Cardiac muscle cell (in vitro differentiated cells and primary cell): ENCODE results near the gene ASH1L. TPM values are rescaled to one million over a fixed set of nuclear protein-coding genes. Genes with fewer than 3 reads are reported as not detected.

Experiments
- DNase-seq, 2 donors: peaks; one replicate each; pipeline versions ENCODE4 v3.0.0 to v3.0.0-alpha.2; 2010 to 2017; ENCODE audit warnings: low read depth in 1 of 2, low spot score in 1 of 2
- H3K27ac ChIP-seq: fragments of 200-600 bp; sonication (generic); 2 replicates; pipeline ENCODE4 v1.5.1; 2016
- H3K27me3 ChIP-seq: fragments of 200-600 bp; sonication (generic); 2 replicates; pipeline ENCODE4 v1.6.0; 2016; ENCODE audit warnings: control low read depth
- H3K36me3 ChIP-seq: fragments of 200-600 bp; sonication (generic); 2 replicates; pipeline ENCODE4 v1.5.1; 2016; ENCODE audit warnings: control low read depth
- H3K4me1 ChIP-seq: fragments of 200-600 bp; sonication (generic); 2 replicates; pipeline ENCODE4 v1.8.1; 2017; ENCODE audit warnings: low read depth, mild to moderate bottlenecking, mixed run types
- H3K4me3 ChIP-seq: fragments of 200-600 bp; sonication (generic); 2 replicates; pipeline ENCODE4 v1.5.1; 2016; ENCODE audit warnings: mild to moderate bottlenecking
- H3K9me3 ChIP-seq: fragments of 200-600 bp; sonication (generic); 2 replicates; pipeline ENCODE4 v1.5.1; 2017; ENCODE audit warnings: low read depth, mild to moderate bottlenecking, control low read depth
- polyA plus RNA-seq: library from polyadenylated mRNA; unstranded; fragments of >200 nt; fragmentation: Nextera tagmentation; extraction: Ambion mirVana; gene quantifications from 2 replicates; pipeline ENCODE4 v1.2.1, GENCODE V29; 2016
- total RNA-seq: library from RNA; depleted of rRNA; stranded (reverse); fragments of >200 nt; gene quantifications from 2 replicates; pipeline ENCODE4 v1.2.3, GENCODE V29; 2016
- TF ChIP-seq, protein P1 (sequence below): IDR thresholded peaks from 2 replicates; pipeline ENCODE4 v1.5.1; 2012; ENCODE audit warnings: low read depth, mild to moderate bottlenecking, low read length

The ASH1L gene
- total and polyA plus RNA-seq, 2 experiments from 2014 or later, result 25.9 to 31.2 TPM

- Histone ChIP-seq H3K36me3 (no peaks in the 10 kb centered on the region), H3K4me1 (no peaks in the 10 kb centered on the region), H3K4me3 (no peak overlapping the region), H3K9me3 (no peaks in the 10 kb centered on the region), H3K27me3 (no peaks in the 10 kb centered on the region), H3K27ac (no peak overlapping the region)
- TF ChIP-seq, protein P1, sequence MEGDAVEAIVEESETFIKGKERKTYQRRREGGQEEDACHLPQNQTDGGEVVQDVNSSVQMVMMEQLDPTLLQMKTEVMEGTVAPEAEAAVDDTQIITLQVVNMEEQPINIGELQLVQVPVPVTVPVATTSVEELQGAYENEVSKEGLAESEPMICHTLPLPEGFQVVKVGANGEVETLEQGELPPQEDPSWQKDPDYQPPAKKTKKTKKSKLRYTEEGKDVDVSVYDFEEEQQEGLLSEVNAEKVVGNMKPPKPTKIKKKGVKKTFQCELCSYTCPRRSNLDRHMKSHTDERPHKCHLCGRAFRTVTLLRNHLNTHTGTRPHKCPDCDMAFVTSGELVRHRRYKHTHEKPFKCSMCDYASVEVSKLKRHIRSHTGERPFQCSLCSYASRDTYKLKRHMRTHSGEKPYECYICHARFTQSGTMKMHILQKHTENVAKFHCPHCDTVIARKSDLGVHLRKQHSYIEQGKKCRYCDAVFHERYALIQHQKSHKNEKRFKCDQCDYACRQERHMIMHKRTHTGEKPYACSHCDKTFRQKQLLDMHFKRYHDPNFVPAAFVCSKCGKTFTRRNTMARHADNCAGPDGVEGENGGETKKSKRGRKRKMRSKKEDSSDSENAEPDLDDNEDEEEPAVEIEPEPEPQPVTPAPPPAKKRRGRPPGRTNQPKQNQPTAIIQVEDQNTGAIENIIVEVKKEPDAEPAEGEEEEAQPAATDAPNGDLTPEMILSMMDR, result no peak
- DNase-seq, result no peak
Observed at GRCh38 chr1:155553349-155553748, 9.3 kb downstream of the ASH1L start.

DNA sequence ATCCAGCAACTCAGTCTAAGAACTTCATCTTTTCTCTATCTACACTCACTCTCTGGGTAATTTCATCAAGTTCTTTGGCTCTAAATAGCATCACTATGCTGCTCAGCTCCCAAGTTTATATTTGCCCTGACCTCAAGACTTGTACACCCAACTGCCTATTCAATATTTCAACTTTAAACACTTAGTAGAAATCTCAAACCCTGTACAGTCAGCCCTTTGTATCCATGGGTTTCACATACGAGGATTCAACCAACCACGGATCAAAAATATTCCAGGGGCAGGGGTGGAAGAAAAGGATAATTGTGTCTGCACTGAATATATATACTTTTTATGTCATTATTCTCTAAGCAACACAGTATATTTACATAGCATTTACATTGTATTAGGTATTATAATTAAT, 13.9 kb downstream of the ASH1L start:
- peak overlapping the region; percentile 57 for H3K27ac ChIP-seq
- DNase-seq, result no peak
- H3K4me1 ChIP-seq, result no peaks in the 10 kb centered on the region
- H3K4me3 ChIP-seq, result no peak overlapping the region
- H3K27me3 ChIP-seq, result no peaks in the 10 kb centered on the region
- TF ChIP-seq, protein P1, result no peak
- H3K36me3 ChIP-seq, result no peaks in the 10 kb centered on the region
- no peaks in the 10 kb centered on the region for H3K9me3 ChIP-seq

- Histone ChIP-seq H3K4me1 (peaks cover 10% of the 10 kb centered on the region), H3K36me3 (no peaks in the 10 kb centered on the region), H3K4me3 (no peak overlapping the region), H3K9me3 (no peaks in the 10 kb centered on the region), H3K27me3 (no peaks in the 10 kb centered on the region), H3K27ac (peak overlapping the region; percentile 72)
- TF ChIP-seq, protein P1, result no peak
- no peak for DNase-seq
Observed at GRCh38 chr1:155540000-155540874, 22.4 kb downstream of the ASH1L start.

DNA sequence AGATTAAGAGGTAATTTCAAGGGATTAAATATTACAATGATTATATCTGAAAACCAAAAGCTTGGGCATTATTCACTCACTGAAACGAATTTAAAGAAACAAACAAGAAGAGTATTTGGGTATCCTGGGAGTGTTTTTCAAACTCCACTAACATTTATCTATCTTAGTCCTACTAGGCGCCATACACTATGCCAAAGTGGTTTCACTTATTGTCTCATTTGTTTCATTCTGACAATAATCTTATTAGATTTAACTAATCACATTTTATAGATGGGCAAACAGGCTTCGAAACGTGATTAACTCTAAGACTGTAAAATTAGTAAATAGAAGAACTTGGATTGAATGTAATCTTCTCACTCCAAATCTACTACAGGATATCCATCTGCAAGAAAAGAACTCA, 25.4 kb downstream of the ASH1L start:
- H3K36me3 ChIP-seq, result no peaks in the 10 kb centered on the region
- no peaks in the 10 kb centered on the region for H3K27me3 ChIP-seq
- H3K4me1 ChIP-seq, result peaks cover 10% of the 10 kb centered on the region
- H3K27ac ChIP-seq, result peak overlapping the region; percentile 85
- no peak for DNase-seq
- H3K4me3 ChIP-seq, result no peak overlapping the region
- no peaks in the 10 kb centered on the region for H3K9me3 ChIP-seq
- TF ChIP-seq, protein P1, result no peak

DNA sequence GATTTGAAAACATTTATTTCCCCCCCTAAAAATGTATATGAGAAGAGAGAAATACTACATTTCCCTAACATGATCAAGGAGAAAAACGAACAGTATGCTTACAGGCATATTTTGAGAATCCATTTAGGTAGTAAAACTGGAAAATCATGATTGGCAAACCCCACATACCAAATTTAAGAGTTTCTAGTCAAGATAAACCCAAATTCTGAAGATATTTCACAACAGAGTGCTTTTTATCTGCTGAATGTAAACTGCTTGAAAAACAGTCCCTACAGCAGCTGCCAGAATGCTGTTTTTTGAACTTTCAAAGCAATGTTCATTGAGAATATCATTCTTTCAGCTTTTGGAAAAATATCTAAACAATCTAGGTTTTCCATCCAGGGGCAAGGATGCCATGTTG, 31.0 kb downstream of the ASH1L start:
- Histone ChIP-seq H3K27ac (no peak overlapping the region), H3K36me3 (no peaks in the 10 kb centered on the region), H3K4me3 (no peak overlapping the region), H3K4me1 (peaks cover 8% of the 10 kb centered on the region), H3K9me3 (no peaks in the 10 kb centered on the region), H3K27me3 (no peaks in the 10 kb centered on the region)
- TF ChIP-seq, protein P1, result no peak
- DNase-seq, result peak in 1 of 2 donors; percentile 49
